Osteoblast (primary cell): ENCODE measurements around the gene LINS1. TPM values are rescaled to one million over a fixed set of nuclear protein-coding genes. Genes with fewer than 3 reads are reported as not detected.
A peak's percentile ranks its signal among the peaks of the same experiment; 100 is the strongest.

Source experiments
- DNase-seq: peaks from one replicate; pipeline ENCODE4 v3.0.0; 2011; ENCODE audit warnings: low spot score, mixed read lengths; ENCODE audit not compliant: insufficient read length; ENCODE audit errors: missing footprints
- H2AFZ ChIP-seq: 2 replicates; pipeline ENCODE4 v1.6.0; 2011; ENCODE audit warnings: mild to moderate bottlenecking, low read length
- H3K27ac ChIP-seq: 2 replicates; pipeline ENCODE4 v1.5.1; 2011; ENCODE audit warnings: mild to moderate bottlenecking, low read depth, low read length, moderate library complexity
- H3K27me3 ChIP-seq: 2 replicates; pipeline ENCODE4 v1.6.0; 2012; ENCODE audit warnings: mild to moderate bottlenecking, control low read depth, inconsistent platforms, low read length, moderate library complexity; ENCODE audit not compliant: insufficient read depth
- H3K36me3 ChIP-seq: 2 replicates; pipeline ENCODE4 v1.5.1; 2011; ENCODE audit warnings: mild to moderate bottlenecking, low read length, control low read depth, moderate library complexity; ENCODE audit not compliant: insufficient read depth
- H3K4me1 ChIP-seq: 2 replicates; pipeline ENCODE4 v1.5.1; 2011; ENCODE audit warnings: mild to moderate bottlenecking, low read length, control low read depth, moderate library complexity; ENCODE audit not compliant: insufficient read depth
- H3K4me2 ChIP-seq: 2 replicates; pipeline ENCODE4 v1.6.0; 2011; ENCODE audit warnings: mild to moderate bottlenecking, low read length; ENCODE audit not compliant: insufficient read depth
- H3K4me3 ChIP-seq: fragments of 200-600 bp; sonication (generic); 3 replicates; pipeline ENCODE4 v1.5.1; 2012; ENCODE audit warnings: mild to moderate bottlenecking, low read length, inconsistent platforms; ENCODE audit not compliant: insufficient read depth
- H3K79me2 ChIP-seq: 2 replicates; pipeline ENCODE4 v1.6.0; 2012; ENCODE audit warnings: mild to moderate bottlenecking, low read length, control low read depth, inconsistent platforms; ENCODE audit not compliant: insufficient read depth
- H3K9me3 ChIP-seq: 2 replicates; pipeline ENCODE4 v1.5.1; 2011; ENCODE audit warnings: low read depth, low read length, control low read depth
- H4K20me1 ChIP-seq: 2 replicates; pipeline ENCODE4 v1.6.0; 2012; ENCODE audit warnings: mild to moderate bottlenecking, low read length, control low read depth; ENCODE audit not compliant: insufficient read depth
- CTCF ChIP-seq: IDR thresholded peaks from 2 replicates; pipeline ENCODE4 v1.5.1; 2011; ENCODE audit warnings: mild to moderate bottlenecking, low read depth, low read length, moderate library complexity; ENCODE audit errors: extremely low read depth
- total RNA-seq: library from RNA; depleted of rRNA; stranded (reverse); fragments of >200 nt; gene quantifications from 2 replicates; pipeline ENCODE4 v1.2.3, GENCODE V29; 2012

The LINS1 gene
- total RNA-seq, 1 donor: 14.8 TPM

- no peaks in the 10 kb centered on the region for H3K27me3 ChIP-seq
- no peak overlapping the region for H3K4me2 ChIP-seq
- peaks cover 17% of the 10 kb centered on the region for H3K36me3 ChIP-seq
- H3K4me3 ChIP-seq: no peak overlapping the region
- no peak overlapping the region for H2AFZ ChIP-seq
- H3K4me1 ChIP-seq: no peaks in the 10 kb centered on the region
- no peaks in the 10 kb centered on the region for H4K20me1 ChIP-seq
- no peak for DNase-seq
- H3K27ac ChIP-seq: no peak overlapping the region
- H3K9me3 ChIP-seq: no peaks in the 10 kb centered on the region
- H3K79me2 ChIP-seq: no peaks in the 10 kb centered on the region
- TF ChIP-seq CTCF: no peak
Measured at GRCh38 chr15:100570735-100571313, 31.2 kb downstream of the LINS1 start.

GRCh38 chr15:100570275-100570674 lies 31.7 kb downstream of the LINS1 start:
- no peak overlapping the region for H3K4me3 ChIP-seq
- H3K79me2 ChIP-seq: no peaks in the 10 kb centered on the region
- peaks cover 17% of the 10 kb centered on the region for H3K36me3 ChIP-seq
- DNase-seq: no peak
- no peak overlapping the region for H2AFZ ChIP-seq
- H4K20me1 ChIP-seq: no peaks in the 10 kb centered on the region
- H3K27me3 ChIP-seq: no peaks in the 10 kb centered on the region
- no peak for TF ChIP-seq CTCF
- H3K9me3 ChIP-seq: no peaks in the 10 kb centered on the region
- H3K4me2 ChIP-seq: no peak overlapping the region
- H3K27ac ChIP-seq: no peak overlapping the region
- H3K4me1 ChIP-seq: no peaks in the 10 kb centered on the region

- Histone ChIP-seq H3K4me2 (no peak overlapping the region), H3K4me1 (no peaks in the 10 kb centered on the region)
- TF ChIP-seq CTCF: no peak
Measured at GRCh38 chr15:100569391-100569790, 32.6 kb downstream of the LINS1 start.

GRCh38 chr15:100566850-100567628 lies 34.9 kb downstream of the LINS1 start:
- no peak for TF ChIP-seq CTCF
- H3K27ac ChIP-seq: no peak overlapping the region
- H3K27me3 ChIP-seq: no peaks in the 10 kb centered on the region
- DNase-seq: peak; percentile 59
- peaks cover 9% of the 10 kb centered on the region for H3K36me3 ChIP-seq
- no peak overlapping the region for H2AFZ ChIP-seq
- H3K9me3 ChIP-seq: no peaks in the 10 kb centered on the region
- no peaks in the 10 kb centered on the region for H3K4me1 ChIP-seq
- no peaks in the 10 kb centered on the region for H4K20me1 ChIP-seq
- H3K79me2 ChIP-seq: no peaks in the 10 kb centered on the region
- no peak overlapping the region for H3K4me2 ChIP-seq
- H3K4me3 ChIP-seq: no peak overlapping the region

More at GRCh38 chr15:100569391-100569790, 32.6 kb downstream of the LINS1 start:
- Histone ChIP-seq H3K36me3 (peaks cover 17% of the 10 kb centered on the region), H3K4me3 (no peak overlapping the region), H3K27ac (no peak overlapping the region), H3K79me2 (no peaks in the 10 kb centered on the region), H3K9me3 (no peaks in the 10 kb centered on the region), H2AFZ (no peak overlapping the region), H4K20me1 (no peaks in the 10 kb centered on the region), H3K27me3 (no peaks in the 10 kb centered on the region)
- DNase-seq: no peak
